GM12875 (cell line): Measurements from ENCODE around the gene RSU1.

Experiments
- H3K4me3 ChIP-seq: one replicate; pipeline ENCODE4 v1.5.1; 2011; ENCODE audit warnings: low read depth, low read length, control low read depth
- TF ChIP-seq, protein P1 (sequence below): IDR thresholded peaks from 2 replicates; pipeline ENCODE4 v1.5.1; 2011; ENCODE audit warnings: low read depth, mild to moderate bottlenecking, control low read depth, inconsistent platforms, low read length, moderate library complexity, borderline replicate concordance; ENCODE audit not compliant: insufficient read depth

Gene RSU1

DNA sequence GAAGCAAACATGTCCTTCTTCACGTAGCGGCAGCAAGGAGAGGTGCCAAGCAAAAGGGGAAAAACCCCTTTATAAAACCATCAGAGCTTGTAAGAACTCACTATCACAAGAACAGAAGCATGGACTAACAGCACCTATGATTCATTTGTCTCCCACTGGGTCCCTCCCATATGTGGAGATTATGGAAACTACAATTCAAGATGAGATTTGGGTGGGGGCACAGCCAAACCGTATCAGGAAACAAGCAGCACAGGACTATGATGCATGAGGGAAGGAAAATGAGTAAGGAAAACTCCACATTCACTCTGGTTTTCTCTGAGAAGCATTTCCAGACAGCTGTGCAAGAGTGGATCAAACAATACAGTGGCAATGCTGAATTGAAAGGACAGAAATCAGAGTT is 81.6 kb downstream of the RSU1 start:
- H3K4me3 ChIP-seq: no peak overlapping the region
- TF ChIP-seq, protein P1, sequence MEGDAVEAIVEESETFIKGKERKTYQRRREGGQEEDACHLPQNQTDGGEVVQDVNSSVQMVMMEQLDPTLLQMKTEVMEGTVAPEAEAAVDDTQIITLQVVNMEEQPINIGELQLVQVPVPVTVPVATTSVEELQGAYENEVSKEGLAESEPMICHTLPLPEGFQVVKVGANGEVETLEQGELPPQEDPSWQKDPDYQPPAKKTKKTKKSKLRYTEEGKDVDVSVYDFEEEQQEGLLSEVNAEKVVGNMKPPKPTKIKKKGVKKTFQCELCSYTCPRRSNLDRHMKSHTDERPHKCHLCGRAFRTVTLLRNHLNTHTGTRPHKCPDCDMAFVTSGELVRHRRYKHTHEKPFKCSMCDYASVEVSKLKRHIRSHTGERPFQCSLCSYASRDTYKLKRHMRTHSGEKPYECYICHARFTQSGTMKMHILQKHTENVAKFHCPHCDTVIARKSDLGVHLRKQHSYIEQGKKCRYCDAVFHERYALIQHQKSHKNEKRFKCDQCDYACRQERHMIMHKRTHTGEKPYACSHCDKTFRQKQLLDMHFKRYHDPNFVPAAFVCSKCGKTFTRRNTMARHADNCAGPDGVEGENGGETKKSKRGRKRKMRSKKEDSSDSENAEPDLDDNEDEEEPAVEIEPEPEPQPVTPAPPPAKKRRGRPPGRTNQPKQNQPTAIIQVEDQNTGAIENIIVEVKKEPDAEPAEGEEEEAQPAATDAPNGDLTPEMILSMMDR: no peak

DNA sequence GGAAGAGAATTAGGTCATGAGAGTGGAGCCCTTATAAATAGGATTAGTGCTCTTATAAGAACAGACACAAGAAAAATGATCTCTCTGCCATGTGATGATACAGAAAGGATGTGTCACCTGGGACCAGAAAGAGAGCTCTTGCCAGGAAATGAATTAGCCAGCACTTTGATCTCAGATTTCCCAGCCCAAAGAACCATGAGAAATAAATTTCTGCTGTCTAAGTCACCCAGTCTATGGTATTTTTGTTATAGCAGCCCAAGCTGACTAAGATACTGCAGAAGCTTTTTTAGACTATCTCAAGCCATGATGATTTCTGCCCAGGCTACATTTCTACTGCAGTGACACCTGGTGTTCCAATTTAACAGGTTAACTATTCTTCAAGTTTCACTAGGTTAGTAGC is 84.8 kb downstream of the RSU1 start:
- H3K4me3 ChIP-seq: no peak overlapping the region

DNA sequence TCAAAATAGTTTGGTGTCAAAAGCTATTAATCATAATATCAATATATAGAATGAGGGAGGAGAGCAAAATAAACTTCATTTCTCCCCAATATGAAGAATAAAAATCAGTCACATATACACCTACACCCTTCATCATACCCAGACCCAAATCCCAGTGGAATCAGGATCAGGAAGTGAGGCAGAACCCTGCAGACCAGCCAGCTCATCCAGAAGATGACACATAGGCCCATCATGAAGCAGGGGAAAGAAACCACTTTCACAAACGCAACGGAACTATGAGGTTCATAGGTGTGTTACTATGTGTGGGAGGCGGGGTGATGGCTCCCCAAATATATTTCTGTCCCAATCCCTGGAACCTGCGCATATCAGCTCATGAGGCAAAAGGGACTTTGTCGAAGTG is 89.0 kb downstream of the RSU1 start:
- TF ChIP-seq, protein P1: no peak
- H3K4me3 ChIP-seq: no peak overlapping the region

More for the DNA sequence above, 84.8 kb downstream of the RSU1 start:
- TF ChIP-seq, protein P1: no peak

DNA sequence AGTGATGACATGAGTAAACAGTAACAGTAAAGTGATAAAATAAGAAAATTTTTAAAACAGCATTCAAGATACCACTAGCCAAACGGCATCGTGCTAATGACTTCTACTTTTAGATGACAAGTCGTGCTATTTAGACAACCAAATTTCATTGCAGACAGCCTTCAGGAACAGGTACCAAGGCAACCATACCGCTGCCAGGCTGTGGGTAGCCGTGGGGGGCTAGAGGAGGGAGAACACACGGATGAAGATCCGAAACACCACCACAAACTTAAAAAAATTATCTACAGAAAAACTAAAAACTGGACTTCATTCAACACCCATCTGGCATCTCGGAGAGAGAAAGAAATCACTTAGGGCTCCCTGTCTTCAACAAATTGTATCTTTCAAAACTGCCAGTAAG is 89.6 kb downstream of the RSU1 start:
- H3K4me3 ChIP-seq: no peak overlapping the region
- TF ChIP-seq, protein P1: no peak

DNA sequence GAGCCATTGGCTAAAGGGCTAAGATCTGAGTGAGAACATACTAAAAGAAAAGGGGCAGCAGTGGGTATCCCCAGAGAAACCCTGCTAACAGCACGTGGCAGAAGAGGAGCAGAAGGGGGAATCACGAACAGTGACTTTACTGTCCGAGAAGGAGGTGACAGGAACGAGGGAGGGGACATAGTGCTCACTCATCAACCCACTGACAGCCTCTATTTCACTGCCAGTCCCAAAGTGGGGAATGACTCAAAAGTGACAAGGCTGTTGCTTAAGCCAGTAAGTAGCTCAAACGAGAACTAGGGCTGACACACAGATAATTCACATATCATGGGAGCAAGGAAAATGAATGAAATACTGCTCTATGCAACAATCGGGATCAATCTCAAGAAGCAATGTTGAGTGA is 92.7 kb downstream of the RSU1 start:
- H3K4me3 ChIP-seq: no peak overlapping the region
- TF ChIP-seq, protein P1: no peak

DNA sequence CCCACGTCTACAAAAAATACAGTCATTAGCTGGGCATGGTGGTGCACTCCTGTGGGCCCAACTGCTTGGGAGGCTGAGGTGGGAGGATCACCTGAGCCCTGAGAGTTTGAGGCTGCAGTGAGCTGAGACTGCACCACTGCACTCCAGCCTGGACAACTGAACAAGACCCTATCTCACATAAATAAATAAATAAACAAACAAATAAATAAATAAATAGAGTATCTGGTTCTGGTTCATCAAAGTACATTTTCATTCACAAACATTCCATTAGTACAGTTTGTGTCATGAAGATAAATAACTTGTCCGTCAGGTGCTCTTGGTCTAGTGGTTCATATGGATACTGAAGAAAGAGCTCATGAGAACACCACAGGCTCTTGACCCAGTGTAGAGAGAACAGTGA is 96.4 kb downstream of the RSU1 start:
- H3K4me3 ChIP-seq: no peak overlapping the region
- TF ChIP-seq, protein P1: no peak

DNA sequence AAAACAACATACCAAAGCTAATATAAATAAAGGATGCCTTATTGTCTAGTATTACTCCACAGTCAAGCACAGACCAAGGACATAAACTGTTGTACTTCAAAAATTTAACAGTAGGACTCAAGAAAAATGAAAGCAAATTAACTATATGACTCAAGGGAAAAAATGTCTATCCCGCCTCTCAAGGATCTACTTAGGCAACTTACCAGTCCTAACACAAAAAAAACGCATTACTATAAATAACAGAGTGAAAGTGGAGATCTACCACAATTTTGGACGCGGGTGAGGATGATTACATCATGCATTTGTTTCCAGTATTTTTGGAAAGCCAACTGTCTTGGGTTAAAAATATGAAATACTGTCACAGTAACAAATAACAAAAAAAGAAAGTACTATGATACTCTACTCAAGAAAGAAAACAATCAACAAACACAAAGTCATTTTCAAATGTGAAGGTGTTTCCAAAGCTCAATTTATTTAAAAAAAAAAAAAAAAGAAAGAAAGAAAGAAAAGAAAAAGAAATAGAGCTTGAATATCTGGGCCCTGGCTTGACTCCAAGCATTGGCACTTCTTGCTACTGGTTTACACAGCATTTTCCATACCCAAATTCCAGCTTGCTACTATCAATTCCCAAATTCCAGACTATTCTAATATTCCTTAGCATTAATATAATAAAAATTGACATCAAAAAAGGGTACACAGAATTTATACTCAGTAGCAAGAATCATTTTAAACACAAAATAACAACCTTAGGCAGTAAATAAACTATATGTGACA is 99.4 kb downstream of the RSU1 start:
- TF ChIP-seq, protein P1: no peak
- no peak overlapping the region for H3K4me3 ChIP-seq
